SK-N-SH treated with all-trans-retinoic acid at 6 μM for 48 hours (cell line): ENCODE data around the gene SOX13.

Experiments used
- ARNTL ChIP-seq: fragments of 450-650 bp; formaldehyde crosslinking; IDR thresholded peaks from 2 replicates; pipeline ENCODE4 v1.5.0; 2020; ENCODE audit warnings: low read depth, mild to moderate bottlenecking, moderate library complexity, borderline replicate concordance
- ESRRG ChIP-seq: fragments of 250-450 bp; sonication (Bioruptor Pico); IDR thresholded peaks from 2 replicates; pipeline ENCODE4 v1.6.1; 2021; ENCODE audit warnings: mild to moderate bottlenecking
- ISL1 ChIP-seq: fragments of 250-450 bp; sonication (Bioruptor Pico); IDR thresholded peaks from 2 replicates; pipeline ENCODE4 v2.1.2; 2022; ENCODE audit warnings: mild to moderate bottlenecking, moderate library complexity
- OSR1 ChIP-seq: fragments of 250-450 bp; sonication (Bioruptor Pico); IDR thresholded peaks from 2 replicates; pipeline ENCODE4 v1.8.0; 2022; ENCODE audit warnings: moderate library complexity, mild to moderate bottlenecking, inconsistent platforms
- SNAI2 ChIP-seq: fragments of 250-450 bp; sonication (Bioruptor Pico); IDR thresholded peaks from 2 replicates; pipeline ENCODE4 v1.5.0; 2020; ENCODE audit warnings: mild to moderate bottlenecking, moderate library complexity
- TCF4 ChIP-seq: fragments of 250-450 bp; sonication (Bioruptor Pico); IDR thresholded peaks from 2 replicates; pipeline ENCODE4 v1.8.0; 2021; ENCODE audit warnings: mild to moderate bottlenecking, moderate library complexity, borderline replicate concordance
- ZC3H10 ChIP-seq: fragments of 250-450 bp; sonication (Bioruptor Pico); IDR thresholded peaks from 2 replicates; pipeline ENCODE4 v1.5.1; 2021; ENCODE audit warnings: mild to moderate bottlenecking, moderate library complexity
- ZFP30 ChIP-seq: fragments of 450-650 bp; formaldehyde crosslinking; IDR thresholded peaks from 2 replicates; pipeline ENCODE4 v1.5.0; 2022; ENCODE audit warnings: mild to moderate bottlenecking, moderate library complexity
- ZNF70 ChIP-seq: fragments of 450-650 bp; formaldehyde crosslinking; IDR thresholded peaks from 2 replicates; pipeline ENCODE4 v1.5.0; 2020; ENCODE audit warnings: mild to moderate bottlenecking, moderate library complexity
- ZNF8 ChIP-seq: fragments of 450-650 bp; formaldehyde crosslinking; IDR thresholded peaks from 2 replicates; pipeline ENCODE4 v1.5.0; 2020; ENCODE audit warnings: mild to moderate bottlenecking, moderate library complexity
- TF ChIP-seq, protein P1 (sequence below): fragments of 250-450 bp; sonication (Bioruptor Pico); IDR thresholded peaks from 2 replicates; pipeline ENCODE4 v1.5.1; 2021; ENCODE audit warnings: mild to moderate bottlenecking, moderate library complexity
- TF ChIP-seq, protein P2 (sequence below): fragments of 250-450 bp; sonication (Bioruptor Pico); IDR thresholded peaks from 2 replicates; pipeline ENCODE4 v1.8.0; 2021; ENCODE audit warnings: low read depth, mild to moderate bottlenecking, moderate library complexity, borderline replicate concordance

DNA sequence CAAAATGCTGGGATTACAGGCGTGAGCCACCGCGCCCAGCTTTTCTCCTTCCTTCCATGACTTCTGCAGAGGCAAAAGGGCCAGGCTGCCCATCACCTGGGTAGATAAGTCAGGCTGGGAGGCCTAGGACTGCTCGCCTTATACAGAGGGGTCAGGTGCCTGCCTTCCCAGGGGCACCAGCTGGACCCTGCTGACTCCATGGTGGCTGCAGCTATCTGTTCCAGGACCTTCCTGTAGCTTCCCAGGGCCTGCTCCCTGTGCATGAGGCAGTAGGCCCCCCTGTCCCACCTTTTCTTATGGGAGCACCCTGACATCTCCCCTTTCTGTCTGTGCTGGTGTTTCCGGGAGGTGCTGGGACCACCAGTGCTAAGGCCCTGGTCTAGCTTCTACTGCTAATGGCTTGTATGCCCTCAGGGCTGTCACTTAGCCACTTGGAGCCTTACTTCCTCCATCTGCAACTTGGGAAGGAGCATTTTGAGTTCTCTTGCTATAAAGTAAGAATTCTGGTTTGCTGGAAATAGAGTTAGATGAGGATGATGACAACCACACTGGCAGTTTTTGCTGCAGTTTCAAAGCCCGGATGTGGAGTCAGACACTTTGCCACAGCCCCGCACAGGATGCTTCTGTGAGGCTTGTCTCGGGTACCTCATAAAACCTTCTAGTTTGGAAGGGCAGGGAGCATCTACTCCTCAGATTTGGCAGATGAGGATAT lies 14.4 kb downstream of the SOX13 start:
- TF ChIP-seq, protein P1, sequence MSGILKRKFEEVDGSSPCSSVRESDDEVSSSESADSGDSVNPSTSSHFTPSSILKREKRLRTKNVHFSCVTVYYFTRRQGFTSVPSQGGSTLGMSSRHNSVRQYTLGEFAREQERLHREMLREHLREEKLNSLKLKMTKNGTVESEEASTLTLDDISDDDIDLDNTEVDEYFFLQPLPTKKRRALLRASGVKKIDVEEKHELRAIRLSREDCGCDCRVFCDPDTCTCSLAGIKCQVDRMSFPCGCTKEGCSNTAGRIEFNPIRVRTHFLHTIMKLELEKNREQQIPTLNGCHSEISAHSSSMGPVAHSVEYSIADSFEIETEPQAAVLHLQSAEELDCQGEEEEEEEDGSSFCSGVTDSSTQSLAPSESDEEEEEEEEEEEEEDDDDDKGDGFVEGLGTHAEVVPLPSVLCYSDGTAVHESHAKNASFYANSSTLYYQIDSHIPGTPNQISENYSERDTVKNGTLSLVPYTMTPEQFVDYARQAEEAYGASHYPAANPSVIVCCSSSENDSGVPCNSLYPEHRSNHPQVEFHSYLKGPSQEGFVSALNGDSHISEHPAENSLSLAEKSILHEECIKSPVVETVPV (CRISPR knock-in tag) = no peak
- no peak for TF ChIP-seq SNAI2 (CRISPR knock-in tag)
- no peak for TF ChIP-seq ARNTL (CRISPR knock-in tag)
- TF ChIP-seq ZNF70 (CRISPR knock-in tag) = no peak
- TF ChIP-seq OSR1 (CRISPR knock-in tag) = no peak
- no peak for TF ChIP-seq ZNF8 (CRISPR knock-in tag)
- TF ChIP-seq TCF4 (CRISPR knock-in tag) = no peak
- no peak for TF ChIP-seq ZC3H10
- TF ChIP-seq ISL1 (CRISPR knock-in tag) = no peak
- TF ChIP-seq ESRRG (CRISPR knock-in tag) = no peak
- TF ChIP-seq ZFP30 (CRISPR knock-in tag) = no peak
- TF ChIP-seq, protein P2, sequence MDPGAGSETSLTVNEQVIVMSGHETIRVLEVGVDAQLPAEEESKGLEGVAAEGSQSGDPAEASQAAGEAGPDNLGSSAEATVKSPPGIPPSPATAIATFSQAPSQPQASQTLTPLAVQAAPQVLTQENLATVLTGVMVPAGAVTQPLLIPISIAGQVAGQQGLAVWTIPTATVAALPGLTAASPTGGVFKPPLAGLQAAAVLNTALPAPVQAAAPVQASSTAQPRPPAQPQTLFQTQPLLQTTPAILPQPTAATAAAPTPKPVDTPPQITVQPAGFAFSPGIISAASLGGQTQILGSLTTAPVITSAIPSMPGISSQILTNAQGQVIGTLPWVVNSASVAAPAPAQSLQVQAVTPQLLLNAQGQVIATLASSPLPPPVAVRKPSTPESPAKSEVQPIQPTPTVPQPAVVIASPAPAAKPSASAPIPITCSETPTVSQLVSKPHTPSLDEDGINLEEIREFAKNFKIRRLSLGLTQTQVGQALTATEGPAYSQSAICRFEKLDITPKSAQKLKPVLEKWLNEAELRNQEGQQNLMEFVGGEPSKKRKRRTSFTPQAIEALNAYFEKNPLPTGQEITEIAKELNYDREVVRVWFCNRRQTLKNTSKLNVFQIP (CRISPR knock-in tag) = no peak
